ENCODE measurements around the gene C9orf152. TPM values are rescaled to one million over a fixed set of nuclear protein-coding genes. Genes with fewer than 3 reads are reported as not detected.

The C9orf152 gene
- total RNA-seq, 1 experiment from 2014 or later = not detected

- TF ChIP-seq CTCF (IDR thresholded peaks at IDR 0.05) (no peak), KAT7 (CRISPR knock-in tag; IDR thresholded peaks at IDR 0.05; ENCODE audit: borderline replicate concordance) (no peak), ATF3 (CRISPR knock-in tag; conservative IDR thresholded peaks at IDR 0.05) (no peak)
Observed at GRCh38 chr9:110256380-110257096, 48.6 kb upstream of the C9orf152 start, which contains the start of gene TXN (continued).

- Mint-ChIP-seq H3K4me3 (peak overlapping the region; percentile 98), H3K27me3 (ENCODE audit: low read depth) (no peaks in the 10 kb centered on the region), H3K9me3 (no peaks in the 10 kb centered on the region), H3K36me3 (peaks cover under 1% of the 10 kb centered on the region; the same call in 1 of the 2 replicates), H3K4me1 (peaks cover 45% of the 10 kb centered on the region), H3K27ac (peak overlapping the region; percentile 97)
- POLR2A ChIA-PET = interaction anchor here (1.2 to 1.7 kb wide), 2 partner anchors 13 to 83 kb away, joined by 5 to 6 read pairs; no protein-coding TSS in a partner anchor
- DNase-seq (ENCODE audit: low spot score) (peak; percentile 29), ATAC-seq (peak; percentile 12)
- CTCF ChIA-PET = interaction anchor here (1.5 kb wide), 1 partner anchor 72 kb away, joined by 6 read pairs; no protein-coding TSS in a partner anchor
- TF ChIP-seq KAT7 (CRISPR knock-in tag; IDR thresholded peaks at IDR 0.05; ENCODE audit: borderline replicate concordance) (no peak), ZNF281 (CRISPR knock-in tag; IDR thresholded peaks at IDR 0.05) (no peak), NR2C2 (CRISPR knock-in tag; IDR thresholded peaks at IDR 0.05) (no peak), E2F4 (CRISPR knock-in tag; IDR thresholded peaks at IDR 0.05; ENCODE audit: borderline replicate concordance, low read depth) (peak; percentile 34; the same call in 1 of the 2 replicates), ZNF512 (CRISPR knock-in tag; IDR thresholded peaks at IDR 0.05; ENCODE audit: borderline replicate concordance) (no peak), CREB1 (CRISPR knock-in tag; IDR thresholded peaks at IDR 0.05) (no peak), CBFB (CRISPR knock-in tag; IDR thresholded peaks at IDR 0.05; ENCODE audit: low read depth) (no peak), FOXK1 (CRISPR knock-in tag; IDR thresholded peaks at IDR 0.05) (0 out of 2 replicates have a peak, but pooled peaks have one; percentile 36), SMAD3 (CRISPR knock-in tag; IDR thresholded peaks at IDR 0.05; ENCODE audit: borderline replicate concordance) (0 out of 2 replicates have a peak, but pooled peaks have one; percentile 24), EMX1 (CRISPR knock-in tag; IDR thresholded peaks at IDR 0.05) (no peak), IRF2 (CRISPR knock-in tag; IDR thresholded peaks at IDR 0.05; ENCODE audit: borderline replicate concordance, low read depth) (no peak), ZBTB43 (CRISPR knock-in tag; IDR thresholded peaks at IDR 0.05) (no peak), MXD4 (CRISPR knock-in tag; IDR thresholded peaks at IDR 0.05; ENCODE audit: borderline replicate concordance) (no peak), JUN (CRISPR knock-in tag; IDR thresholded peaks at IDR 0.05) (0 out of 2 replicates have a peak, but pooled peaks have one; percentile 8), OVOL2 (CRISPR knock-in tag; IDR thresholded peaks at IDR 0.05; ENCODE audit: borderline replicate concordance) (no peak), E2F5 (CRISPR knock-in tag; IDR thresholded peaks at IDR 0.05) (peak; percentile 18; the same call in 1 of the 2 replicates), USF2 (CRISPR knock-in tag; IDR thresholded peaks at IDR 0.05) (peak; percentile 32; the same call in 1 of the 2 replicates)
Observed at GRCh38 chr9:110255463-110256379, 47.8 kb upstream of the C9orf152 start.
